GM12801 (cell line): ENCODE data around the gene MB21D2.

Source experiments
- CTCF ChIP-seq: IDR thresholded peaks from one replicate; pipeline ENCODE4 v1.5.1; 2011; ENCODE audit warnings: control low read depth; ENCODE audit not compliant: insufficient read length; ENCODE audit errors: extremely low read depth

MB21D2 gene

GRCh38 chr3:192772240-192772894 lies 145.3 kb downstream of the MB21D2 start:
- no peak for TF ChIP-seq CTCF

GRCh38 chr3:192758654-192759053 lies 159.0 kb downstream of the MB21D2 start:
- TF ChIP-seq CTCF, result no peak

DNA sequence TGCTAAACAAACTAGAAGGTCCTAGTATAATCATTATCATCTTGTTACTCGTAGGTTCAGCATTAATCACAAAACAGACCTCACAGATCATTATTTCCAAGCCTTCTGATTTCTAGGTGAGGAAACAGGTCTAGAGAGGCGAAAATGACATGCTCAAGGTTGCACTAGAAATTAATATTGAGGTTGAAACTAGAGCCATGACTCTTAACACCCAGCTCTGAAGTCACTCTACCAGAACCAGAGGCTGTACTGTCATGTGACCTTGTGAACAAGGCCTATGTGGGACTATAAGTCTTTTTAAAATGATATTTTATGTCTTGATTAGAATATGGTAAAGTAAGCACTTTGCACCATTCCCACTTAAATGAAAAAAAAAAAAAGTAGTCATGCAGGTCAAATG lies 166.5 kb downstream of the MB21D2 start:
- no peak for TF ChIP-seq CTCF

- TF ChIP-seq CTCF, result no peak
Observed at GRCh38 chr3:192750201-192750600, 167.5 kb downstream of the MB21D2 start.

GRCh38 chr3:192747746-192748145 lies 169.9 kb downstream of the MB21D2 start:
- TF ChIP-seq CTCF, result no peak

DNA sequence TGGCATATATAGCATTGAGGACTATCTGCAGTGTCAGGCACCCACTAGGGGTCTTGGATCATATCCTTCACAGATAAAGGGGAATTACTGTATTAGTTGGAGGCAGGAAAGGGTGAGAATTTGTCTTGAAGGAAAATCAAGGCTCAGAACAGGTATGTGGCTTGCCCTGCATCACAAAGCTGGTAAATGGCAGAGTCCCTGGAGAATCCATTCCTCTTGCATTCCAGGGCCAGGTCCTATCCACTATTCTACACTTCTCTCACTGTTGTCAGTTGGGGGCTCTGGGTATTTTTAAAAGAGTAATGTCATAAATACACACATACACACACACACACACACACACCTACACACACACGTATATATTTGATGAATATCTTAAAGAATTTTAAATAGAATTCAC lies 170.5 kb downstream of the MB21D2 start:
- no peak for TF ChIP-seq CTCF
